GM08714 (cell line): ENCODE measurements around the gene LMAN2L.

ENCODE experiments used
- H3K4me3 ChIP-seq: fragments of 200-500 bp; sonication (Bioruptor generic); 2 replicates; pipeline ENCODE4 v1.5.1; 2014; ENCODE audit warnings: mild to moderate bottlenecking, low read length, inconsistent platforms
- ZNF274 ChIP-seq: IDR thresholded peaks from 2 replicates; pipeline ENCODE4 v1.6.1; 2012; ENCODE audit warnings: mild to moderate bottlenecking, low read depth, low read length

The LMAN2L gene

DNA sequence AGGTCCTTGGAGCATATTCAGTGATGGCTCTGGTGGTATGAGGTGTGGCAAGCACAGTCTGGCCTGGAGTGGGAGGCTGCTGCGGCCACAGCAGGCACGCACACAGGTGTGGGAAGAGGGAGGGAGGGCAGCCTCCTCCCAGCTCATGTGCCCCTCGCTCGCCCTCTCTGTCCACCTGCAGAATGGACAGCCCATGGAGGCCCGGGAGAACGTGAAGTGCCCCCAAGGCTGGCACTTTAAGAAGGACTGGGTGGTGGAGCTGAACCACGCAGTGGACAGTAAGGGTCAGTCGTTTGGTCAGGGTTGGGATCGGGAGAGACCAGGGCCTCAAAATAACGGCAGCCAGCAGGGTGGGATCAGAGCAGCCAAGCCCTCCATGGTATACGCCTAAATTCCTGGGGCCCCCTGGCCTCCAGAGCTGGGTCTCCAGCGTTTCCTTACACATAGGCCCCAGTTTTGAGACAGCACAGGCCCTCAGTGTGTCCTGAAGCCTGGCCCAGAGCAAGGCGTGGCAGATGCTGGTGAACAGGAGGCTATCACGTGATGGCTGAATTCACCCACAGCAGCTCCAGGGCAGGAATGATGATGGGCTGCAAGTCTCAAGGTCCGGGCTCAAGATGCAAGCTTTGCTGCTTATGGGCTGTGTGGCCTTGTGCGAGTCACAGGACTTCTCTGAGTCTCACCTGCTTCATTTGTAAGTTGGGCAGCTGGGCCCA is 49.4 kb downstream of the LMAN2L start:
- no peak for TF ChIP-seq ZNF274
- no peak overlapping the region for H3K4me3 ChIP-seq

DNA sequence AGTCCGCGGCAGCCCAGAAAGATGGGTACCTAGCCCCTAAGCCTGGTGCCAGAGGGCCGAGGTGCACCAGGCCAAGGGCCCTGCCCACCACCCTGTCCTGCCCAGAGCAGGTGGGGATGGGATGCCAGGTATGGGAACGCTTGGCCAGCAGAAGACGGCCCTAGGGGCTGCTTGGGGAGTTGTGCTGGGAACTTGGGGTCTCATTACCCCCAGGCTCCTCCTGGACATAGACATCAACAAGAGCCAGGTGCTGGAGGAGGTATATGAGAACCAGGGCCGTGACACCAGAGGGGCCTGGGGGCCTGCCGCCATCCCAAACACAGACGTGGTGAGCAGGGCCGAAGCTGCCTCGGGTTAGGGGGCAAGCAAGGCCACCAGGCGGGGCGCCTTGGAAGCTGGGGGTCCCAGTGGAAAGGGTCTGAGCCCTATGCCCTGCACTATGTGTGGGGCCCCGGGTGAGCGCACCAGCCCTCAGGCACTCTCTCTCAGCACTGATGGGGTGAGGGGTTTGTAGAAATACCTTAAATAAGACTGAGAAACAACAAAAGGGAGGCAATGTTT is 50.4 kb downstream of the LMAN2L start:
- no peak overlapping the region for H3K4me3 ChIP-seq
- TF ChIP-seq ZNF274: no peak

DNA sequence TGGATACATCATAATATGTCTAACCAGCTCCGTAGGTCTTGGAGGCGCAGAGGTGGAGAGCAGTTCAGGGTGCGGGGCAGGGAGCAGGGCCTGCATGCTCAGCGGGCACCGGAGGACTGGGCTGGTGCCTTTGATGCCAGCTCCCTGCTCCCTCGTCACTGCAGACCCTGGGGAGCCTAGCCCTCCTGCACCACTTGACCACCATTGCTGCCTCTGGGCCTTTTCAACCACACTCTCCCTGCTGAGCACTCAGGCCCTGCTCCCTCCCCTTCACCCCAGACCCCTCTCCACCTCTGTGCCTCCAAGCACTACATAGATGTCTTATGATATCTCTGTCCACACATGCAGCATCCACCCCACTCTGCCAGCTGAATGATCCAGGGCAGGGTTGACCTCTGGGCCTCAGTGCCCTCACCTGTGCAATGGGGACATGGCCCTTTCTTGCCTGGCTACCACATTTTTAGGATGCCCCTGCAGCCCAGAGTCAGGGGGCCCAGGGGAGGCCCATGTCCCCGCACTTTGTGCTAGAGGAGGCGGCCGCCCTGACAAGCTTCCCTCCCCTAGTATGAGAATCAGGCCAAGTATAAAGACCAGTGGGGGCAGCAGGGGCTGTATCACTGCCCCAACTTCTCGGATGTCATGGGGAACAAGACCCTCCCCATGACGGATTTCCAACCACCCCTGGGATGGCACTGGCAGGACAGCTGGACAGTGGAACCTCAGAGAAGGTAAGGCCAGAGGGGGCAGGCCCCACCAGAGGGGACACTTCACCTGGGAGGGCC is 51.0 kb downstream of the LMAN2L start:
- no peak overlapping the region for H3K4me3 ChIP-seq
- TF ChIP-seq ZNF274: no peak

DNA sequence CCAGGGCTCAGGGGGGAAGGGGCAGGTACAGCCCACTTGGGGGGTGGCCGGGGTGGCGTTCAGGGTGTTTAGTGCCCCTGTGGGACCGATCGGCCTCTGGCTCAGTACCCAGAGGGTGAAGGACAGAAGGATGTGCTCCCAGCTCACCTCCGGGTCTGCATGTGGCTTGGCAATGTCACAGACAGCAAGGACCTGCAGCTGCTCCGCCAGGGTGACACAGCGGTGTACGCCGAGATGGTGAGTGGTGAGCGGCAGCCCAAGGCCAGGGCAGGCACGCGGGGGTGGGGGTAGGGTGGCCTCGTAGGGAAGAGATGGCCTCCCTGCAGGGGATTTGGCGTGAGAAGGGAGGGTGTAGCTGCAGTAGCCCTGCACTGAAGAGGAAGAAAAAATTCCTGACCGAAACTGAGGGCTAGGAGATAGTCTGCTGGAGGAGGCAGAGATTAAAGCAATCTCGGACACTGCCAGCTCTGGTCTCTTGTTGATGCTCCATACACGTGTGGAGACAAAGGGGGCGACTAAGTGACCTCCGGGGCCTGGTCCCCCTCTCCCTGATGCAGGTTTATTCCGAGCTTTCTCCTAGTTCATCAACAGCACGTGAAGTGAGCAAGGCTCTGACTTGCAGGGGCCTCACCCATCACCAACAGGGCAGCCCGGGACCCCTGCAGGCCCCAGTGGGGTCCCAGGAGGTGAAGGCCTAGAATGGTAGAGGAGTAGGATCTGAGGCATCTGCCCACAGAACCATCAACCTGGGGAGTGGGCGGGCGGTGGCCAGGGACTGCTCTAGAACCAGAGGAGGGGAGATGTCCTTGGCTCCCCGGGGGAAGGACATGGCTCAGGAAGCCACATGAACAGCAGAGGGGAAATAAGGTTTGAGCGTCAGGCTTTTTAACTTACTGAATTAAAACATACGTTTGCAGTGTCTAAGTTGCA is 51.9 kb downstream of the LMAN2L start:
- no peak for TF ChIP-seq ZNF274
- no peak overlapping the region for H3K4me3 ChIP-seq

DNA sequence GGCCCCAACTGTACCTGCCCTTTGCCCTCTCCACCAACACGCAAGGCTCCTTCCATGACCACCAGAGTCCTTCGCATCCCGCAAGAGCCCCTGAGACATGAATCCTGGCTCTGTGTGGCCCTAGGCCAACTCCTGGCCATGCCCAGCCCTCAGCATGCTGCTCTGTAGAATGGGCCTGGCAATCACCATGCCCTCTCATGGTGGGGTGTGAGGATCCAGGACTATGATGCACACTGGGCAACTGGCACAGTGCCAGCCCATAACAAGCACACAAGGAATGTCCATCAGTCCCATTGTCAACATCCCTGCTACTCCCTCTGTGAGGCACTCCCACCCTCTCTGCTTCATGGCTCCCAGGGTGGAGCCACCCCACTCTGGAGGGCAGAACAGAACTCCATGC is 52.6 kb downstream of the LMAN2L start:
- no peak overlapping the region for H3K4me3 ChIP-seq
- TF ChIP-seq ZNF274: no peak

DNA sequence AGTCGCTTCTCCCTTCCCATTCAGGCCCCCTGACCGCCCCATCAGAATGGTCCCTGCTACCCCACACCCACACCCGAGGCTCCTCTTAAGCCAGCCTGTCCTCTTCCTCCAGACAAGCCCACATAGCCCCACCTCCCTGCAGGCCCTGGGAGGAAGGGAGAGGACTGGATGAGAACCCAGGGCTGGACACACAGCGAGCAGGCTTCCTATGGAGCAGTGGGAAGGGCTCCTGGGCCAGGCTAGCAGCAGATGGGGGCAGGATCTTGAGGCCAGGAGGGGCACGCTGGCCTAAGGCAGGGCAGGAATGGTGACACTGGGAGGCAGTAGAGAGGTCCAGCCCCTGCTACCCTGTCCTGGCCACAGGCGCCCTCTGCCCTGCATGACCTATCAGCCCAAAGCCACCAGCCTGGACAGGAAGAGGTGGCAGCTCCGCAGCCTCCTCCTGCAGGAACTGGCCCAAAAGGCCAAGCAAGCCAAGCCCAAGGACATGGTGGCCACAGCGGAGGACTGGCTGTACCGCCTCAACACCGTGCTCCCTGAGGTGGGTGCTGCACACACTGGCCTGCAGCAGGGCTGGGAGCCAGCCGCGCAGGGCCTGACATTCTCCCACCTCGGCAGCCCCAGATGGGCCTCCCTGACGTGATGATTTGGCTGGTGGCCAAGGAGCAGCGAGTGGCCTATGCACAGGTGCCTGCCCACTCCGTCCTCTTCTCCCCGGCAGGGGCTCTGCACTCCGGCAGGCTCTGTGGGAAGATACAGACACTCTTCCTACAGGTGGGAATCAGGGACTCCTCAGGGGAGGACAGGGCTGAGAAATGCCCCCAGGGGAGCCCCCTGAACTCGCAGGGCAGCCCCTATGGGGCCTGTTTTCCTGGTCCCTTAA is 54.0 kb downstream of the LMAN2L start:
- no peak overlapping the region for H3K4me3 ChIP-seq
- no peak for TF ChIP-seq ZNF274

DNA sequence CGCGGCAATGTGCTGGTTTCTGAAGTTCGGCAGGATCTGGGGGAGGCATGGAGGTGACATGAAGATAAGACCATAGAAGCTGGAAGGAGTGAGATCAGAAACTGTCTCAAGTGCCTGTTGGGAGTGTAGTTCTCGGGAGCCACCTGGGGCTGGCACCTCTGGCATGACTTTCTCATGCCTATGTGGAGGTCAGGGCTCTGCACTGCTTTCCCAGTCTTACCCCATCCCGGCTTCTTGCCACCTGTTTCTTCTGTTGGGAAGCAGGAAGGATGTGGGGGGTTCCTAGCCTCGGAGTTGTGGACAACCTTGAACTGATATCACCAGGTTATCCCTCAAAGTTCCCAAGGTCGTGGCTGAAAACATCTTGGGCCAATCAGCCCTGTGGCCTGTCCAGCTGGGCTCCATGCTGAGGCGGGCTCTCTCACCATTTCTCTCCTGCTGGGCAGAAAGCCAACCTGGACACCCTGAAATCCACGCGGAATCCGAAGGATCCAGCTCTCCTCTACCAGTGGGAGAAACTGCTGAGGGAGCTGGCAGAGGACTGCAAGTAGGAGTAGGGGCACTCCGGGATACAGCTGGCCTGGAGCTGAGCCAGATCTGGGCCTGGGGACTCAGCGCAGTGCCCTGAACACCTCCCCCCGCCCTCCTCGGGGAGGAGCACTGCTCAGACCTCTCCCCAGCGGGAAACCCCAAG is 54.8 kb downstream of the LMAN2L start:
- no peak overlapping the region for H3K4me3 ChIP-seq
- TF ChIP-seq ZNF274: no peak

DNA sequence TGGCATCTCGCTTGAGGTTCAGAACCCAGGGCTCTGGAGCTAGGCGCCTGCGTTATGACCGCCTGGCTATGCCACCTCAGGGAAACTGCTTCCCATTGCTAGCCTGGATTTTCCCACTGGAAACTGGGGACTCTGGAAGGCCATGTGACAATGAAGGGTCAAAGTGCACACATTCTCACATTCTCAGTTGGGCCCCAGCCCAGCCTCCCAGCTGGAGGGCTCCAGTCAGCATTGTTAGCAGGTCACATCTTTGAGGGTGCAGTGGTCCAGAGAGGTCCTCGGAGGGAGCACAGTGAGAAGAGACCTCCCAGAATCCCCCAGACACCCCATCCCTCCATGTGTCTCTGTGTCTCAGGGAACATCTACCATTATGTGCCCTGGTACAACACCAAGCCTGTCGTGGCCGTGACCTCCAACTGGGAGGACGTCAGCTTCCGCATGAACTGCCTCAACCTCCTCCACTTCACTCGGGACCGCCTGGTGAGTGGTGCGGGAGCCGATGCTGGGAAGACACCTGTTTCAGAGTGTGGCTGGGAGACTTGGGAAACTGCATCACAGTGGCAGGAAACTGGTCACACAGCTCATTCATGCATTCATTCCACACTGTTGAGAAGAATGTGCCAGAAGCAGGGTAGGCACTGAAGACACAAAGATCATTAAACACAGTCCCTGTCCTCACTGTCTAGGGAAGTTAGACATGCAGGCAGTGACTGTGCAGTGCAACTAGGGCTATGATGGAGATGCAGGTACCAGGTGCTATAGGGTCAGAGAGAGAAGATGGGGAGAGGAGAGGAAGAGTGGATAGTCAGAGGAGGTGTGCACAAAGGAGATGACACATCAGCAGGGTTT is 55.7 kb downstream of the LMAN2L start:
- no peak for TF ChIP-seq ZNF274
- no peak overlapping the region for H3K4me3 ChIP-seq

DNA sequence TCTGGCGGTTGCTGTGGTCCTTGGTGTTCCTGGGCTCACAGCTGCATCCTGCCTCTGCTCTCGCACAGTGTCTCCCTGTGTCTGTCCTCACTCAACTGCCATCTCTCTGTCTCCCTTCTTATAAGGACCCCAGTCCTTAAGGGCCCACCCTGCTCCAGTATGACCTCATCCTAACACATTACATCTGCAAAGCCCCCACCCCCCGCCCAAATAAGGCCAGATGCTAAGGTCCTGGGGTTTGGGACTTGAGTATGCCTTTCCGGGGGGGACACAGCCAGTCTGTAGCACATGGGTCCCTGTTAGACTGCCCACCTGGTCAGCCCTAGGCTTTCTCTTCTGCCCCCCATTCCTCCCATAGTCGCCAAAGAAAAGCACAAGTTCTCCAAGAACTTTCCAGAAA is 56.6 kb downstream of the LMAN2L start:
- no peak overlapping the region for H3K4me3 ChIP-seq
- TF ChIP-seq ZNF274: no peak

DNA sequence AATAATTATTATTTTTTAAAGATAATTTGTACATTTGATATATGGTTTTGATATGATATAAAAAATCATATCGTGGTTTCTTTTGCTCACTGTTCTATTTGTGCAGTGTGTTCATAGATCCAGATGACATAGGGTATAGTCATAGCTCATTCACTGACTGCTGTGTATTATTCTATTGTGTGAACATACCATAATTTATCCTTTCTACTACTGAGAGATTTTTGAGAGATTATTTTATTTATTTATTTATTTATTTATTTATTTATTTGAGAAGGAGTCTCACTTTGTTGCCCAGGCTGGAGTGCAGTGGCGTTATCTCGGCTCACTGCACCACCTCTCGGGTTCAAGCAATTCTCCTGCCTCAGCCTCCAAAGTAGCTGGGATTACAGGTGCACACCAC is 58.3 kb downstream of the LMAN2L start:
- TF ChIP-seq ZNF274: no peak
- no peak overlapping the region for H3K4me3 ChIP-seq

DNA sequence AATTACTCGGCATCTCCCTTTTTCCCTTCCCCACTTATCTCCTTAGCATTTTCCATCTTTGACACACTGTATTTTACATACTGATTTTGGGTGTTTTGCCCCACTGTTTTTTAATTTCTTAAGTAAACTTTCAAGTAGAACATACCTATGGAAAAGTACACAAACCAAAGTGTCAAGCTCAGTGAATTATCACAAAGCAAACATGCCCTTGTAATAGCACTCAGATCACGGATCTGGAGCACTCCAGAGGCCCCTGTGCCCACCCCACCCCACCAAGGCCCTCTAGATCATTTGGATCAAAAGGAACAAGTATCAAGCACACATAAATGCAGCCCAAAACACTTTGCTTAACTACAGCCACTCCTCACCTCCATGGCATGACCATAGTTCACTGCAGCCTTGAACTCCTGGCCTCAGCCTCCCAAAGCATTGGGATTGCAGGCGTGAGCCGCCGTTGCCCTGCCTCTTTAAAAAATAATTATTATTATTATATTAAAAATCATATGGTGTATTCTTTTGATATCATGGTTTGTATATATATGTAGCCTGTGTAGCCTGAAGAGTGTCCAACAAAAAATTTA is 59.2 kb downstream of the LMAN2L start:
- TF ChIP-seq ZNF274: no peak
- no peak overlapping the region for H3K4me3 ChIP-seq
